Fibroblast of lung (primary cell): ENCODE results near the gene TEDDM1. TPM values are rescaled to one million over a fixed set of nuclear protein-coding genes. Genes with fewer than 3 reads are reported as not detected.

Experiments used
- DNase-seq, 2 donors: peaks; one replicate each; pipeline versions ENCODE4 v3.0.0 to v3.0.0-alpha.2; 2010; ENCODE audit warnings: low read depth in 2 of 2
- H2AFZ ChIP-seq: 2 replicates; pipeline ENCODE4 v1.5.1; 2012; ENCODE audit warnings: low read length, control low read depth, inconsistent platforms
- H3K27ac ChIP-seq: 2 replicates; pipeline ENCODE4 v1.5.1; 2011; ENCODE audit warnings: low read length, control low read depth; ENCODE audit not compliant: insufficient read depth
- H3K27me3 ChIP-seq: 2 replicates; pipeline ENCODE4 v1.5.1; 2011; ENCODE audit warnings: mild to moderate bottlenecking, low read length; ENCODE audit not compliant: control insufficient read depth, insufficient read depth
- H3K36me3 ChIP-seq: 2 replicates; pipeline ENCODE4 v1.5.1; 2011; ENCODE audit warnings: low read length; ENCODE audit not compliant: control insufficient read depth, insufficient read depth
- H3K4me1 ChIP-seq: 2 replicates; pipeline ENCODE4 v1.5.1; 2011; ENCODE audit warnings: low read length; ENCODE audit not compliant: control insufficient read depth, insufficient read depth; ENCODE audit errors: extremely low read depth
- H3K4me2 ChIP-seq: 2 replicates; pipeline ENCODE4 v1.5.1; 2011; ENCODE audit warnings: low read length, control low read depth; ENCODE audit not compliant: insufficient read depth; ENCODE audit errors: extremely low read depth
- H3K4me3 ChIP-seq, 4 experiments: fragments of 200-600 bp in 1 of 4; sonication (generic) in 1 of 4; replicated peaks in 1 of 4; 2 replicates each; pipeline ENCODE4 v1.5.1; 2011 to 2016; ENCODE audit warnings: low read length in 4 of 4, low read depth in 3 of 4, mild to moderate bottlenecking in 3 of 4, control low read depth in 2 of 4, inconsistent platforms in 1 of 4, mixed read lengths in 1 of 4; ENCODE audit not compliant: insufficient read depth in 1 of 4; ENCODE audit errors: control extremely low read depth in 1 of 4
- H3K79me2 ChIP-seq: 2 replicates; pipeline ENCODE4 v1.5.1; 2012; ENCODE audit warnings: mild to moderate bottlenecking, low read length, inconsistent platforms; ENCODE audit not compliant: control insufficient read depth, insufficient read depth
- H3K9ac ChIP-seq: 2 replicates; pipeline ENCODE4 v1.5.1; 2011; ENCODE audit warnings: mild to moderate bottlenecking, low read length, control low read depth; ENCODE audit not compliant: insufficient read depth
- H3K9me3 ChIP-seq: 2 replicates; pipeline ENCODE4 v1.5.1; 2012; ENCODE audit warnings: low read depth, low read length; ENCODE audit not compliant: control insufficient read depth, insufficient read depth
- H4K20me1 ChIP-seq: 2 replicates; pipeline ENCODE4 v1.5.1; 2011; ENCODE audit warnings: low read length; ENCODE audit not compliant: control insufficient read depth, insufficient read depth; ENCODE audit errors: extremely low read depth
- EZH2 ChIP-seq: IDR thresholded peaks from 2 replicates; pipeline ENCODE4 v1.5.1; 2012; ENCODE audit warnings: low read length, control low read depth, mild to moderate bottlenecking; ENCODE audit errors: missing control alignments
- polyA plus RNA-seq, 2 donors: library from polyadenylated mRNA; depleted of rRNA in 1 of 2; stranded (reverse) in 1 of 2; unstranded in 1 of 2; fragments of >200 nt; gene quantifications; 2 replicates each; pipeline ENCODE4 v1.2.1, GENCODE V29; 2011 to 2012; ENCODE audit warnings: missing spikeins in 1 of 2
- total RNA-seq: library from RNA; depleted of rRNA; stranded (reverse); fragments of >200 nt; gene quantifications from 2 replicates; pipeline ENCODE4 v1.2.1, GENCODE V29; 2014
- TF ChIP-seq, protein P1 (sequence below), 2 donors: IDR thresholded peaks in 1 of 2; conservative IDR thresholded peaks in 1 of 2; 1 replicate in 1 of 2; 2 replicates in 1 of 2; pipeline ENCODE4 v1.5.1; 2011 to 2012; ENCODE audit warnings: low read length in 2 of 2, control low read depth in 1 of 2, inconsistent platforms in 1 of 2, low read depth in 1 of 2, mild to moderate bottlenecking in 1 of 2

TEDDM1 gene
- total and polyA plus RNA-seq, 2 donors (not counting 1 experiment from before 2014, with no cell fraction given), result not detected

DNA sequence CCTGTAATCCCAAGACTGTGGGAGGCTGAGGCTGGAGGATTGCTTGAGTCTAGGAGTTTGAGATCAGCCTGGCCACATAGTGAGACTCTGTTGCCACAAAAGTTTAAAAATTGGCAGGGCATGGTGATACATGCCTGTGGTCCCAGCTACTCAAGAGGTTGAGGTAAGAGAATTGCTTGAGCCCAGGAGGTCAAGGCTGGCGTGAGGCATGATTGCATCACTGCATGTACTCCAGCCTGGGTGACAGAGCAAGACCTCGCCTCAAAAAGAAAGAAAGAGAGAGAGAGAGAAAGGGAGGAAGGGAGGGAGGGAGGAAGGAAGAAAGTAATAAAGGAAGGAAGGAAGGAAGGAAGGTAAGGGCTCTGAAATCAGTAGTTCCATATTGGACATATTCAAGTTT, 33.9 kb downstream of the TEDDM1 start:
- Histone ChIP-seq H3K27me3 (no peaks in the 10 kb centered on the region), H3K27ac (no peak overlapping the region), H3K4me2 (no peak overlapping the region), H3K4me3 (no peak overlapping the region), H4K20me1 (no peaks in the 10 kb centered on the region), H3K9ac (no peak overlapping the region), H3K9me3 (no peaks in the 10 kb centered on the region), H3K4me1 (no peaks in the 10 kb centered on the region), H2AFZ (no peak overlapping the region), H3K36me3 (no peaks in the 10 kb centered on the region), H3K79me2 (no peaks in the 10 kb centered on the region)
- TF ChIP-seq, protein P1, sequence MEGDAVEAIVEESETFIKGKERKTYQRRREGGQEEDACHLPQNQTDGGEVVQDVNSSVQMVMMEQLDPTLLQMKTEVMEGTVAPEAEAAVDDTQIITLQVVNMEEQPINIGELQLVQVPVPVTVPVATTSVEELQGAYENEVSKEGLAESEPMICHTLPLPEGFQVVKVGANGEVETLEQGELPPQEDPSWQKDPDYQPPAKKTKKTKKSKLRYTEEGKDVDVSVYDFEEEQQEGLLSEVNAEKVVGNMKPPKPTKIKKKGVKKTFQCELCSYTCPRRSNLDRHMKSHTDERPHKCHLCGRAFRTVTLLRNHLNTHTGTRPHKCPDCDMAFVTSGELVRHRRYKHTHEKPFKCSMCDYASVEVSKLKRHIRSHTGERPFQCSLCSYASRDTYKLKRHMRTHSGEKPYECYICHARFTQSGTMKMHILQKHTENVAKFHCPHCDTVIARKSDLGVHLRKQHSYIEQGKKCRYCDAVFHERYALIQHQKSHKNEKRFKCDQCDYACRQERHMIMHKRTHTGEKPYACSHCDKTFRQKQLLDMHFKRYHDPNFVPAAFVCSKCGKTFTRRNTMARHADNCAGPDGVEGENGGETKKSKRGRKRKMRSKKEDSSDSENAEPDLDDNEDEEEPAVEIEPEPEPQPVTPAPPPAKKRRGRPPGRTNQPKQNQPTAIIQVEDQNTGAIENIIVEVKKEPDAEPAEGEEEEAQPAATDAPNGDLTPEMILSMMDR (conservative IDR thresholded peaks at IDR 0.05 in 1 of 2, IDR thresholded peaks at IDR 0.05 in 1 of 2; ENCODE audit: low read depth in 1 of 2, low read length in 2 of 2), result no peak
- no peak for TF ChIP-seq EZH2
- no peak for DNase-seq

DNA sequence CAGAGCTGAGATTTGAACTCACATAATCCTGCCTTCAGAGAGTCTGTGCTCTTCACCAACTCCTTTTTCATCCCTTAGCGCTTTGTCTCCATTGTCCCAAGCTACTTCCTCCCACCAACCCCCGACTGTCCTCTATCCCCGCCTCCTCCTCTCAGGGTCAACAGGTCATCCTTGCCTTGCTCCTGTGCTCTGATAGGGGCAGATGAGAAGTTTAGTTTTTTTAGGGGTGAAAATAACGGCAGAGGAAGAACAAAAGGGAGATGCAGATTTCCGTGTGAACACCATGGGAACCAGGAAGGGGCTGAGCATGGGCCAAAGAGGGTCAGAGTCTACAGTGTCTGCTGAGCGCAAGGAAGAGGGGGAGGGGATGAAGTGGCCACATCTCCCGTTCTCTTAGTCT, 40.8 kb downstream of the TEDDM1 start:
- Histone ChIP-seq H3K9ac (no peak overlapping the region), H3K27ac (no peak overlapping the region), H3K4me1 (no peaks in the 10 kb centered on the region), H4K20me1 (no peaks in the 10 kb centered on the region), H3K4me2 (no peak overlapping the region), H2AFZ (no peak overlapping the region), H3K27me3 (no peaks in the 10 kb centered on the region), H3K79me2 (no peaks in the 10 kb centered on the region), H3K9me3 (no peaks in the 10 kb centered on the region), H3K4me3 (no peak overlapping the region), H3K36me3 (no peaks in the 10 kb centered on the region)
- TF ChIP-seq EZH2, result no peak
- TF ChIP-seq, protein P1 (conservative IDR thresholded peaks at IDR 0.05 in 1 of 2, IDR thresholded peaks at IDR 0.05 in 1 of 2; ENCODE audit: low read depth in 1 of 2, low read length in 2 of 2), result no peak
- no peak for DNase-seq

DNA sequence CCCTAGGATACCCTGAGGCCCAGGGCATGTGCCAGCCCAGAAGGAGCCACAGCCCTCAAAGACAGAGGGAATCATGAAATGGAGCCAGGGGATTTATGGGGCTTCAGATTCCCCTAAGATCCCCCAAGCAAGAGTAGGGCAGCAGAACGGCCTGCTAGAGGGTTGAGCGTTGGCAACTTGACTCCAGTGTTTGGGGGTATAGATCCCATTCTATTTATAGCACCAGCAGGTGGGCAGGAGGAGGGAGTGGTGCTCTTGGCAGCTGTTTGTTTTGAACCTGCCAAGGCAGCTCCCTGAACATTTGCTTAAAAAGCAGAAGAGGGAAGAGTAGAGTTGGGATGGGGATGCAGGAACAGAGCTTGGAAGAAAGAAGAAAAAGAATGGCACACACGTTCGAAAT, 42.6 kb downstream of the TEDDM1 start:
- Histone ChIP-seq H4K20me1 (no peaks in the 10 kb centered on the region), H3K9me3 (no peaks in the 10 kb centered on the region), H3K36me3 (no peaks in the 10 kb centered on the region), H3K27me3 (no peaks in the 10 kb centered on the region), H3K9ac (no peak overlapping the region), H3K4me1 (no peaks in the 10 kb centered on the region), H3K79me2 (no peaks in the 10 kb centered on the region), H3K27ac (no peak overlapping the region), H3K4me2 (no peak overlapping the region), H2AFZ (no peak overlapping the region), H3K4me3 (no peak overlapping the region)
- no peak for DNase-seq
- no peak for TF ChIP-seq EZH2
- TF ChIP-seq, protein P1 (conservative IDR thresholded peaks at IDR 0.05 in 1 of 2, IDR thresholded peaks at IDR 0.05 in 1 of 2; ENCODE audit: low read depth in 1 of 2, low read length in 2 of 2), result no peak
